ENCODE results near the gene SPECC1. TPM values are rescaled to one million over a fixed set of nuclear protein-coding genes. Genes with fewer than 3 reads are reported as not detected.
"Not testable (repeated sequence)": the region's sequence is repeated elsewhere in the genome, so short reads cannot be mapped to it uniquely, and the experiment has no call there.

Gene SPECC1
- total RNA-seq, 1 donor from 2014 or later: 65.7 TPM

GRCh38 chr17:20073055-20073979 lies 64.2 kb downstream of the SPECC1 start:
- TF ChIP-seq CTCF (IDR thresholded peaks at IDR 0.05; ENCODE audit: unreplicated experiment): no peak
- H3K36me3 Mint-ChIP-seq (ENCODE audit: low read depth, unreplicated experiment): no peaks in the 10 kb centered on the region
- no peaks in the 10 kb centered on the region for H3K27me3 Mint-ChIP-seq (ENCODE audit: unreplicated experiment)
- no peak overlapping the region for H3K27ac Mint-ChIP-seq (ENCODE audit: unreplicated experiment)
- H3K9me3 Mint-ChIP-seq (ENCODE audit: unreplicated experiment): no peaks in the 10 kb centered on the region
- H3K4me1 Mint-ChIP-seq (ENCODE audit: unreplicated experiment): peaks cover 8% of the 10 kb centered on the region
- H3K4me3 Mint-ChIP-seq (ENCODE audit: unreplicated experiment): no peak overlapping the region
- DNase-seq (ENCODE audit: low spot score): no peak

GRCh38 chr17:20074001-20074400 lies 64.8 kb downstream of the SPECC1 start:
- DNase-seq (ENCODE audit: low spot score): no peak
- peaks cover 8% of the 10 kb centered on the region for H3K4me1 Mint-ChIP-seq (ENCODE audit: unreplicated experiment)
- H3K9me3 Mint-ChIP-seq (ENCODE audit: unreplicated experiment): no peaks in the 10 kb centered on the region
- H3K36me3 Mint-ChIP-seq (ENCODE audit: low read depth, unreplicated experiment): no peaks in the 10 kb centered on the region
- no peak overlapping the region for H3K4me3 Mint-ChIP-seq (ENCODE audit: unreplicated experiment)
- H3K27me3 Mint-ChIP-seq (ENCODE audit: unreplicated experiment): no peaks in the 10 kb centered on the region
- H3K27ac Mint-ChIP-seq (ENCODE audit: unreplicated experiment): no peak overlapping the region
- no peak for TF ChIP-seq CTCF (IDR thresholded peaks at IDR 0.05; ENCODE audit: unreplicated experiment)

DNA sequence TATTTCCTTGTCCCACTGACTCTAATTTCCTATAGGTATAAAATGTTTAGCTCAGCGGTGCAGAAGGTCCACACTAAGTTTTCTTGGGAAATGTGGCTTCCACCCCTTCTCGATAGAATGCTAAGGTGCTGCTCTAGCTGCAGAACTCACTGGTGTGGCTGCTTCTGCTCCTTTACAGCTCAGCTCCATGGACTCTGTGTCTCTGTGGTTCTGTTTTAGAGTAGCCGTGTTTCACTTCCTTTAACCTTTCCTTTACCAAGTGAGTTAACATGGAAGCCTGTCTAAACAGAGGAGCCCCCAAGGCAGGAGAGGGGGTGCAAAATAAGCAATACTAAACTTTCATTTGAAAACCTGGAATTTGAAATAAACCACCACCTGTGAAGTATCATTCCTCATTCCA lies 65.3 kb downstream of the SPECC1 start:
- H3K27me3 Mint-ChIP-seq (ENCODE audit: unreplicated experiment): no peaks in the 10 kb centered on the region
- no peak for DNase-seq (ENCODE audit: low spot score)
- H3K27ac Mint-ChIP-seq (ENCODE audit: unreplicated experiment): no peak overlapping the region
- no peak overlapping the region for H3K4me3 Mint-ChIP-seq (ENCODE audit: unreplicated experiment)
- H3K36me3 Mint-ChIP-seq (ENCODE audit: low read depth, unreplicated experiment): no peaks in the 10 kb centered on the region
- H3K4me1 Mint-ChIP-seq (ENCODE audit: unreplicated experiment): peaks cover 8% of the 10 kb centered on the region
- no peaks in the 10 kb centered on the region for H3K9me3 Mint-ChIP-seq (ENCODE audit: unreplicated experiment)
- TF ChIP-seq CTCF (IDR thresholded peaks at IDR 0.05; ENCODE audit: unreplicated experiment): no peak

- H3K27me3 Mint-ChIP-seq (ENCODE audit: unreplicated experiment); H3K4me1 Mint-ChIP-seq (ENCODE audit: unreplicated experiment); H3K27ac Mint-ChIP-seq (ENCODE audit: unreplicated experiment); H3K4me3 Mint-ChIP-seq (ENCODE audit: unreplicated experiment); H3K36me3 Mint-ChIP-seq (ENCODE audit: low read depth, unreplicated experiment); H3K9me3 Mint-ChIP-seq (ENCODE audit: unreplicated experiment); DNase-seq (ENCODE audit: low spot score): not testable (repeated sequence)
Observed at GRCh38 chr17:20076137-20076536, 67.0 kb downstream of the SPECC1 start.

GRCh38 chr17:20077978-20078685 lies 69.0 kb downstream of the SPECC1 start:
- no peak for TF ChIP-seq CTCF (IDR thresholded peaks at IDR 0.05; ENCODE audit: unreplicated experiment)
- Mint-ChIP-seq H3K27me3 (ENCODE audit: unreplicated experiment) (no peaks in the 10 kb centered on the region), H3K4me3 (ENCODE audit: unreplicated experiment) (no peak overlapping the region), H3K36me3 (ENCODE audit: low read depth, unreplicated experiment) (no peaks in the 10 kb centered on the region), H3K4me1 (ENCODE audit: unreplicated experiment) (peaks cover 6% of the 10 kb centered on the region), H3K9me3 (ENCODE audit: unreplicated experiment) (no peaks in the 10 kb centered on the region), H3K27ac (ENCODE audit: unreplicated experiment) (no peak overlapping the region)
- DNase-seq (ENCODE audit: low spot score): no peak

Measured in endothelial cell (in vitro differentiated cells).